C4-2B (cell line): ENCODE data around the gene LRRFIP1.

Experiments used
- ZFX ChIP-seq: fragments of 450-650 bp; IDR thresholded peaks from 2 replicates; pipeline ENCODE4 v1.6.1; 2017
- TF ChIP-seq, protein P1 (sequence below): fragments of 450-650 bp; conservative IDR thresholded peaks from 2 replicates; pipeline ENCODE4 v1.5.1; 2017; ENCODE audit warnings: mild to moderate bottlenecking

GRCh38 chr2:237631007-237631785 lies 3.8 kb downstream of the LRRFIP1 start:
- TF ChIP-seq, protein P1, sequence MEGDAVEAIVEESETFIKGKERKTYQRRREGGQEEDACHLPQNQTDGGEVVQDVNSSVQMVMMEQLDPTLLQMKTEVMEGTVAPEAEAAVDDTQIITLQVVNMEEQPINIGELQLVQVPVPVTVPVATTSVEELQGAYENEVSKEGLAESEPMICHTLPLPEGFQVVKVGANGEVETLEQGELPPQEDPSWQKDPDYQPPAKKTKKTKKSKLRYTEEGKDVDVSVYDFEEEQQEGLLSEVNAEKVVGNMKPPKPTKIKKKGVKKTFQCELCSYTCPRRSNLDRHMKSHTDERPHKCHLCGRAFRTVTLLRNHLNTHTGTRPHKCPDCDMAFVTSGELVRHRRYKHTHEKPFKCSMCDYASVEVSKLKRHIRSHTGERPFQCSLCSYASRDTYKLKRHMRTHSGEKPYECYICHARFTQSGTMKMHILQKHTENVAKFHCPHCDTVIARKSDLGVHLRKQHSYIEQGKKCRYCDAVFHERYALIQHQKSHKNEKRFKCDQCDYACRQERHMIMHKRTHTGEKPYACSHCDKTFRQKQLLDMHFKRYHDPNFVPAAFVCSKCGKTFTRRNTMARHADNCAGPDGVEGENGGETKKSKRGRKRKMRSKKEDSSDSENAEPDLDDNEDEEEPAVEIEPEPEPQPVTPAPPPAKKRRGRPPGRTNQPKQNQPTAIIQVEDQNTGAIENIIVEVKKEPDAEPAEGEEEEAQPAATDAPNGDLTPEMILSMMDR = no peak
- TF ChIP-seq ZFX = no peak
